Glomerular visceral epithelial cell (primary cell): ENCODE results near the gene SEC16A.
"Not testable (repeated sequence)": the region's sequence is repeated elsewhere in the genome, so short reads cannot be mapped to it uniquely, and the experiment has no call there.

Experiments
- DNase-seq: peaks from one replicate; pipeline ENCODE4 v3.0.0-alpha.2; 2016; ENCODE audit errors: extremely low spot score

SEC16A gene

DNA sequence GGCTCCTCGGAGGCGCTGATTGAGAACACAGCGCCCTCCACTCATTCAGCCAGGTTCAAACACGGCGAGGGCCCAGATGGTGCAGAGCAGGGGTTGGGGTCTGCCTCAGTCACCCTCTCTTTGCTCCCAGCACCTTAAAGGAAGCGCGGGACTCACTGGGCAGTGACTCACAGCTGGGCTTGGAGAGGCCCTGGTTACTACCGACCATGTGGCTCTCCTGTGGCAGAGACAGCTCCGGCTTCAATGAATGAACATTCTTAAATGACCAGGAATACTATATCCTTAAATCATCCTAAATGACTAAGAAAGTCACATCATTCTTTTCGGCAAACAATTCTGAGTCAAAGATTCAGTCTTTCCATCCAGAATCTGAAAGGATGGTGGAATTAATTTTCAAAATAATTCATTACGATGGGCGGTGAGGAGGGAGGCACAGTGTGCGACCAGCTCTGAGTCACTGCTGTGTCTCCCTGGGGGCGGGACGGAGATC is 41.6 kb downstream of the SEC16A start:
- no peak for DNase-seq

DNA sequence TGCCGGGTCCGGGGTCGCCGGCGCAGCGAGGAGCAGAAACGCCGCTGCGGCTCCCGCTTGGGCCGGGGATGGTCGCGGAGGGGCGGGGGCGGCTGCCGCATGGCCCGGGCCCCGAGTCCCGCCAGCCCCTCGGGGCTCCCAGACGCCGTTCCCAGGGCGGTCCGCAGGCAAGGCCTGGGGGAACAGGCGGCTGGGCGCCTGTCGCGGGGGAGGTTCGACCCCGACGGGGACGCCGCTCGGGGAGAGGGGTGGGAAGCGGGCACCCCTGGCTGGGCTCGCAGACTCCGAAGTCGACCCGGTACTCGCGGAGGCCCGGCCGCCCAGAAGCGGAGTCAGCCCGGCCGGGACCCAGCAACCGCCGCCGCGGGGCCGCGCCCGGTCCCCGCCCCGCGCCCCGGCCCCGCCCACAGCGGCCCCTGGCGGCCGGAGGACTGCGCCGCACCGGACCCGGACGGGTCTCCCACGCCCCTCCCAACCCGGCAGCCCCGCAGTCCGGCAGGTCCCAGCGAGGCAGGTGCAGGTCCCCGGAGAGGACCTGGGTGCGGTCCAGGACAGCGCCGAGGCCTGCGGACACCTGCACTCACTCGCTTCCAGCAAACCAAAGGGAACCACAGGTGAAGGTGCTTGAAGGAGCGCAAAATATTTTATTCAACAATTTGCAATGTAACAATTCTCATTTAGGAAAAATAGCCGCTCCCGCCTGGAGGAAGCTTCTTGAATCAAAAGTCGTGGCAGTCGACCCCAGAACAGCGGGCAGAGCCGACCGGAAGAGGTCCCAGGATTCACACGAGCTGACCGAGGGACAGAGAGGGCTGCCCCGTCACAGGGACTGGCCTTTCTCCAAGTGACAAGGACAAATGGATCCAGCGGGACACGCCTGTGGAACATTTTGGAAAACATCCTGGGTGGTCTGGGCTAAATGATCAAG is 43.1 kb downstream of the SEC16A start, which contains the start of gene INPP5E:
TSS of gene INPP5E (minus strand) at position 365 of the 928 bp plus-strand sequence. CDS start 426 bp downstream, outside the sequence.
- DNase-seq = peak; percentile 78

DNA sequence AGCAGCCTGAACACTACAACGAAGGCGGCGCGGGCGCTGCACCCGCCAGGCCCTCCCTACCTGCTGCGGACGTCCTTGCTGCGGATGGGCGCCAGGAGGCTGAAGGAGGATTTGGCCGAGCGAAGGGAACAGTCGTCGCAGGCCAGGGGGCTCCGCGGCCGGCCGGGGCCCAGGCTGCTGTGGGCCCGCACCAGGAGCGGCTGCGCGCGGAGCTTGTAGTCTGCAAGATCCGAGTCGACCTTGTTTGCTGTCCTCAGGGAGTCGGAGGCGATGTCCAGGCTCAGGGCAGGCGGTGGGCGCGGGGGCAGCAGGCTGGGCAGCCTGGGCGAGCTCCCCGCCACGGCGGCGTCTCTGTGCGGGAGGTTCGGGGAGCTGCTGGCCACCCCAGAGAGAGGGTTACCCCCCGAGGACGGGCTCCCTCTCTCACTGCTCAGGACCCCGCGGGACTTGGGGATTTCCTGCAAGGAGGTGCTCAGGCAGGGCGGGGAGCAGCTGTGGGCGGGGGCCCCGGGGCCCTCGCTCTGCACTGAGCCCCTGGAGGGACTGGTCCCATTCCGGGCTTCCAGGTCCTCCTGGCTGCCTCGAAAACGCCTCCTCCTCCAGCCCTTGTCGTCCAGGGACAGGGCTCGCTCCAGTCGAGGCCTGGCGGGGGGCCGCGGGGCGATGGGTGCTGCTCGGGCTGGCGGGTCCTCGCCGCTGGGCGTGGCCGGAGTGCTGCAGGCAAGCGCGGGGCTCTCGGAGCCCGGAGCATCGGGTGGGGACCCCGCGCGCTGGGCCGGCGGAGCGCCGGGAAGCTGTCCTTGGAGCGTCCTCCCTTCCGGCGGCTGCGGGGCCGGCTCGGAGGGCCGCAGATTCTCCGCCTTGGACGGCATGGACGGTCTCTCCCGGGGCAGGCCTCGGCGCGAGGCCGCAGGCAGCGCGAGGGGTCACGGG is 44.0 kb downstream of the SEC16A start:
- peak; percentile 42 for DNase-seq

DNA sequence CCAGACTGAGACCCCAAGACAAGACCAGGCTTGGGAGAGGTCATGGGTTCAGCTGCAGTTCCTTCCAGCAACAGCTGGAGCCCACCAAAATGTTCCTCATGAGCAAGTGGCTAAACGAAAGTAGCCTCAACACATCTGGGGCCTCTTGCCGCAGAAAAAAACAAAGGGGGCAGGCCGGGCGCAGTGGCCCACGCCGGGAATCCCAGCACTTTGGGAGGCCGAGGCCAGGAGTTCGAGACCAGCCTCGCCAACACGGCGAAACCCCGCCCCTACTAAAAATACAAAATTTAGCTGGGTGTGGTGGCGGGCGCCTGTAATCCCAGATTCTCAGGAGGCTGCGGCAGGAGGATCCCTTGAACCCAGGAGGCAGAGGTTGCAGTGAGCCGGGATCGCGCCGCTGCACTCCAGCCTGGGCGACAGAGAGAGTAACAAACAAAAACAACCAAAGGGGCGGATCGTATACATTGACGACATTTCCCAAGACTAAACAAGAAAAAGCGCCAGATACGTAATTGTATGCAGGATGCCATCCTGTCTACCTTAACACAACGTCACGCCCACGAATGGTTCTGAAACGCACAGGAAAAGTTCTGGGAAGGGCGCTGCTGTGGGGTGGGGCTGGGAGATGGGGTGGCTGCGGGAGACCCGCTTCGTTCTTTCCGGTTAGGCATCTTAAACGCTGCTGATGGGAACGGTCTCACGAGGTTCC is 44.8 kb downstream of the SEC16A start:
- no peak for DNase-seq

DNA sequence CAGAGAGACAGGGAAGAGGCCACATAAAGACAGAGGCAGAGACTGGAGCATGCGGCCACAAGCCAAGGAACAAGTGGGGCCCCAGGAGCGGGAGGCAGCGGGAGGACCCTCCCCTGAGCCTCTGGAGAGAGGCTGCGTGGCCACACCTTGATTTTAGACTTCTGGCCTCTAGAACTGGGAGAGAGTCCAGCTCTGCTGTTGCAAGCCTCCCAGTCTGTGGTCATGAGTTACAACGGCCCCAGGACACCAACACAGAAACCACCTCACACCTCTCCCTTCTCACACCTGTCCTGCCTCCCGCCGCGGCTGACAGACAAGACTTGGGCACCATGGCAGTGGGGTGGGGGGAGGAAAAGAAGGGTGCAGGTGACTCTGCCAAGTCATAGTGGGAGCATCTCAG is 45.4 kb downstream of the SEC16A start:
- DNase-seq = no peak

DNA sequence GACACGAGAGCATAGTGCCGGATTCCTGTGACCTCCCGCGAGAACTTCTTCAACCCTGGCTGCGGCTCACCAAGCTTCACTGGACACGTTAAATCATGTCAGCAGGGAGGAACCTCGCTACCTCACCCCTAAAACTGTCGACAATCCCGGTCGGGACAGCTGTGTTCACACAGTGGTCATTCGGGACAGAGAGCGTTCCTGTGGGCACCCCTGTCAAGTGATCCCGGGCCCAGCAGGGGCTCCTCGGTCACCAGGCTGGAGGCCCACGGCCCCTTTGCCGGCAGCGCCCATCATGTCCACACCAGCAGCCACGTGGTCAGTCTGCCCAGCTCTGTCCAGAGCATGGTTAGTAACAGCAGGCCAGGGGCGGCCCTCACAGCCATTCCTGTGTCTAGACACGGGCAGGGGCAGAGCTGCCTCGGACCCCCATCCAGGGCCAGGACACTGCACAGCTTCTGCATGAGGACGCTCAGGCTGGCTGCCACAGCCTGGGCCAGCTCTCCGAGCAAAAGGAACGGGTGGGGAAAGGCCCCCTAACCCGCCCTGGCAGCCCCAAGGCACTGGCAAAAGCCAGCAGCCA is 46.7 kb downstream of the SEC16A start:
- DNase-seq = no peak

DNA sequence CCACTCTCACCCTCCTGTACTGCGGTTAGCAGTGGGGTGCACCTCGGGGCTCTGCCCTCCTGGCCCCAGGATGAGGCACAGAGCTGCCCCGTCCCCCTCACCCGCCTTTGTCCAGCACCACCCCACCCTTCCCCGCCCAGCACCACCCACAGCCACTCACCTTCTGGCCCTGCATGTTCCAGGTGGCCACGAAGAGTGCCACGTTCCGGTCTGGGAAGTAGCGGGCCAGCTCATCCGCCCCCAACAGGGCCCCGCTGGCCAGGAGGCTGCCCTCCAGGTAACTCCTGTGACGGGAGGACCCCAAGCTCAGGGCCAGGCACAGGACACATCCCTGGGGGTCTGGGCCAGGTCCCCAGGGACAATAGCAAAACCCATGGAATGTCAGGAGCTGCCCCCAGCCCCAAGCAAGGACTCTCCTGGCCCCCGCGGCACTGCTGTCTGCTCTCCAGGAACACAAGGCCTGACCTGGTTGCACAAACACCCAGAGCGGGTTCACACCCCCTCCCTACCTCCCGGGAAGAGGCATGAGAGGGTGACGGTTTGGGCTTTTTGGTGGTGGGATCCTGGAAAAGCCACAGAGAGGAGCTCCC is 48.2 kb downstream of the SEC16A start:
- no peak for DNase-seq

DNA sequence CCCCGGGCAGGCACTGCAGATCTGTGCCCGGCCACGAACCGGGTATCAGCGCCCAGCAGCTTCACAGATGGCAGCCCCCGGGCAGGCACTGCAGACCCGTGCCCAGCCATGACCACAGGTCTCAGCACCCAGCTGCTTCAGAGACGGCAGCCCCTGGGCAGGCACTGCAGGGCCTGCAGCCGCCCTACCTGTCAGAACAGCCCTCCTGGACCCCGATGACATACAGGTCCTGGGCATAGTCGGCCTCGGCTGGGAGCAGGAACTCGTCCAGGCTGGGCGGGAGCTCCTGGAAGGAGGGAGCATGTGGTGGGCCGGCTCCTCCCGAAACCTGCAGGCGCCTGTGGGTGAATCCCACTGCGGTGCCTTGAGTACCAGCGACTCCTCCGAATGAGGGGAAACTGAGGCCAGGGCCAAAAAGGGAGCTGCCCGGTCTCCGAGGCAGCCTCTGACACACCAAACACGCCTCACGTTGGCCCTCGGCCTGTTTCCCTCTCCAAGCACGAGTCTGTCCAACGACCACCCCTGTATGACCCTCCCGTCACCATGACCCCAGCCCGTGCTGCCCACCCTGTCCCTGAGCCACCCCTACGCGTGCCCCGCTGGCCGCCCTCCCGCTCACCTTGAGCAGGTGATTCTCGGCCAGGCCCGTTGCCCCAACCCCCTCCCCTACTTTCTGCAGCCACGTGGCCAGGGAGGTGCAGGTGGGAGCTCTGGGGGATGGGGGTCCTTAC is 48.8 kb downstream of the SEC16A start:
- no peak for DNase-seq

DNA sequence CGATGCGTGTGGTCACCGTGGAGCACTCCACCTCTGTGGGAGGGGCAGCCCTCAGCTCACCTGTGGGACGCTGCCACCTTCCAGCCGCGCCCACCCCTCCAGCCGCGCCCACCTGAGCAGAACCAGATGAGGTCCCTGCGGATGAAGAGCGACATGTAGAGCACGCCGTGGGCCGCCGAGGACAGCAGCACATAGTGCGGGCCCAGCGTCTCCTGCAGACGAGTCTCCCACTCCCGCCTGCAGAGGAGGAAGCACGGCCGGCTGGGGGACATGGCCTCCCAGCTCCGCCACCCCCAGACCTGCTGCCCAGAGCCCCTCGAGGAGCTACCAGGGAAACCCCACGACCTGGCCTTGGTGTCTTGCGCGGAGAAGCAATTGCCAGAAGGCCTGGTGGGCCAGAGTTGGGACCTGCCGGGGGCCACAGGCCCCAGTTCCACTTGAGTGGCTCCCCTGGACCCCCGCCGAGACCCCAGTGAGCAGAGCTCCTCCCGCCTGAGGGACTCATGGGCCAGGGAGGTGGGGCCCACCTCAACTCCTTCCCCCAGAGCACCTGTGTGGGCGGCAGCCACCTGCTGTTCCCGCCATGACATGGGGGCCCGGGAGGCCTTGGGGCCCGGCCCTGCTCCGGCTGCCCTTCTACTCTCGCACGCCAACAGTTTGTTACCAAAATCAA is 49.7 kb downstream of the SEC16A start:
- no peak for DNase-seq

DNA sequence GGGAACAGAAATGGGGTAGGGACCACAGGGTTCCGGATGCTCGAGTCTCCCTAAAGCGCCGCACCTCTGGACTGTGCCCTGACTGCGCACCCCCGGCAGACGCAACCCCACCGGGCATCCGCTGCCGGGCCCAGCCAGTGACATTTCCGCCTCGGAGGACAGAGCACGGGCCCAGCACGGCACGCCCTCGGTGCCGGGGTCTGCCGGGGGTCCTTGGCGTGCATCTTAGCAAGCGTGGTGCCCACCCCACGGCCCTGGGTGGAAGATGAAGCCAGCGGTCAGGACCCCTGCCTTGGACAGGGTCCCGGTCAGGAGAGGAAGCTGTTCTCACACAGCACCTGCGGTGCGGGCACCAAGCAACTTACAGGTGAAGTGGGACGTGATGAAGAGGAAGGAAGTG is 50.2 kb downstream of the SEC16A start:
- no peak for DNase-seq

DNA sequence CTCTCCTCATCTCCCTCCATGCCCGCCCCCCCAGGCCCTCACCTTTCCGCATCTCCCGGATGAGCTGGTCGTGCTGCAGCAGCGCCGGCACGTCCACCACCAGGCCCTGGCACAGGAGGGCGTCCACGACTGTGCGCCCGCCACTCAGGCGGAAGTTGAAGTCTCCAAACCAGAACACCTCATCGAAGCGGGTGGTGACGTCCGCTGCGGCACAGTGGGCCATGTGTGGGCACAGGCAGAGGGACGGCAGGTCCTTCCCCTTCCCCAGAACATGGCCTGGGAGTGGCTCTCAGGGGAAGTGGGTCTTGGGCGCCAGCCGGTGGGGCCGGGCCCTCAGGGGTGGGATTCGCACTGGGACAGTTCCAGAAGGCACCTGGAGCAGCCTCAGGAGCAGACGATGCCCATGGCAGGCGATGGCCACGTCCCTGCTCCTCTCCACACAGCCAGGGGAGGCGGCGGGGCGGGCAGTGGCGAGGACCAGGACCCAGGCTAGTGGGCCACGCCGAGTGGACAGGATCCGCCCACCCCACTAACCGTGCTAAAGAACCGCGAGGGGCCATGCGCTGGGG is 51.0 kb downstream of the SEC16A start:
- no peak for DNase-seq

DNA sequence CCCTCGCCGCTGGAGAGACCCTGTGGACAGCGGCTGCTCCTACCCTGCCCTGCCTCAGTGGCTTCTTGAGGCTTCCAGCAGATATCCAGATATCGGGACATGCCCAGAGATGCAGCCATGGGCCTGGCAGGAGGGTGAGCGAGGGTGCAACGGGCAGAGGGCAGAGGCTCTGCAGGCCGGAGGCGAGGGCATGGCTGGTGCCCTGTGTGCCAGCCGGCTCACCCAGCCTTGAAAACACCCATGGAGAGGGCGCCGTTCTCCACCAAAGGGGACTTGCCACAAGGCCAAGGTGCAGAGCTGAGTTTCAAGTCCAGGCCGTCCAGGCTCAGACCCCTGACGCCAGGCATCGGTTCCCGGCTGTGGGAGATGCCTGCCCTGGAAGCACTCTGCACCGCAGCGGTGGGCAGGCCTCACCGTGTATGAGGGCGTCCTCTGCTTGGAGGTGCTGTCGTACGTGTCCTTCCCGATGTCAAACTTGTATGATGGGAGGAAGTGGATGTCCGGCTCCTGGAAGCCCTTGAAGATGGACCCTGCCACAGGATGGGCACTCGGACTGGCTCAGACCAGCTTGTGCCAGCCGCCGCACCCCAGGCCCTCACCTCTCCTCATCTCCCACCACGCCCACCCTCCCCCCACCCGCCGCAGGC is 52.1 kb downstream of the SEC16A start:
- no peak for DNase-seq

DNA sequence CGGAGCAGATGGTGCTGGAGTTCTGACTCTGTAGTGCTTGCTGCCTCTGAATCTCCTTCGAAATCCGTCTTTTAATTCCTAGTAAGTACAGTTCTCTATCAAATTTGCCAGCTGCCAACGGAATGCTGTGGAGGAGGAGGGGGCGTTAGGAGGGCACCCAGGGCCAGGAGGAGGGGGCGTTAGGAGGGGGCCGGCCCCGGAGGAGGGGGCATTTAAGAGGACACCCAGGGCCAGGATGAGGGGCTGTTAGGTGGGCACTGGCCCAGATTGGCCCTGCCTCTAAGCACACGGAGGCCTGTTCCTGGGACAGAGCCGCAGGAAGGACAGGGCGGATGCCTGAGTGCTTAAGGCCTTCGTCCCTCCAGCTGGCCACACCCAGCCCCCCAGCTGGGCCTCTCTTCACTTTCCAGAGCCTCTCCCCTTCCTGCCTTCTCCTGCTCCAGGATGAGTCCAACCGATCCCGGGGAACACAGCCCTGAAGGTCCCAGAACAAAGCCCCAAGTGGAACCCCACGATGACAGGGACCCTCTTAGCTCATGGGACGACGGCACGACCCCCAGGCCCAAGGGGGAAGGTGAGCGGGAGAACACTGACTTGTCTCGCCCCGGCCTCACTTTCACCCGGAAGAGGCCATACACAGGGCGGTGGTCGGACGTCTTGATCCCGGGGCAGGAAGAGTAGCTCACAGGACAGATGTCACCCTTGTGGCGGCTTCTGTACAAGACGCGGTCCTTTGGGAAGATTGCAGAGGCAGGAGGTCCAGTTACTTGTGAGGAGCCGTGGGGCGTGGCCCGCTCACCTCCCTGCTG is 53.0 kb downstream of the SEC16A start:
- no peak for DNase-seq

DNA sequence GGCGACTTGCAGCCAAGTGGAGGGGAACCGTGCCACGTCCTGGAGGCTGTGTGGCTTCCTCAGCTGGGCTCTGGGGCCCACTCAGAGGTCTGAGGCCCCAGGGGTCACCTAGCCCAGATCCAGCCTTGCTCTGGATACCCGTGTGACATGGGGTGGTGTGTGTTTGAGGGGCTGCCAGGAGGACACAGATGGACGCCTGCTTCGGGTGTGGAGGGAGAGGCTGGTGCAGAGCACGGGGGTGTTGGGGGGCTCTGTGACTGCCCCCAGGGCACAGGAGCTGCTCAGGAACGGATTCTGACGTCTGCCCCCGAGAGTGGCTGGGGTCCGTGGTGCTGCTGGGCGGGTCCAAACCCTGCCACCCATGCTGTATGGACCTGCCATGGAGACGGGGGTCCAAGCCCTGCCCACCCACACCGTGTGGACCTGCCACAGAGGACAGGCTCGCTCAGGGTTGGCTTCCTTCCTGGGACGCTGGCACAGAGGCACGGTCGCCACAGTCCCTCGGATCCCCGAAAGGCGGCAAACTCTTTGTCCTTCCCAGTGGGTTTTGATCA is 53.7 kb downstream of the SEC16A start:
- DNase-seq = no peak

DNA sequence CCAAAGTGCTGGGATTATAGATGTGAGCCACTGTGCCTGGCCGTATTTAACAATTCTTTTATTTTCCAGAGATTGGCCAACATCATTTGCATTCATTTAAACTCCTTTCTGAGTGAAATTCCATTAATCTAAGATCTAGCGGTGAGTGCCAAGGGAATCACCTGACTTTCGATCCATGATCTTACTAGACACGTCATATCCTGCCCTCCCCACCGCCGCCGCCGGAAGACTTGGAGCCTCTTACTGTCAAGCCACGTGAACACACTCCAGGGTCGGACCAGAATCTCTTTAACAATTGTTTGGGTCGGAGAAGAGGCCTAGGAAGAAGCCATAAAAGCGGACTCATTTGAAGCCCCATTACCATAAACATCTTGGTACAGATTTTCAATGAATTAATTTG is 56.1 kb downstream of the SEC16A start:
- DNase-seq = no peak

DNA sequence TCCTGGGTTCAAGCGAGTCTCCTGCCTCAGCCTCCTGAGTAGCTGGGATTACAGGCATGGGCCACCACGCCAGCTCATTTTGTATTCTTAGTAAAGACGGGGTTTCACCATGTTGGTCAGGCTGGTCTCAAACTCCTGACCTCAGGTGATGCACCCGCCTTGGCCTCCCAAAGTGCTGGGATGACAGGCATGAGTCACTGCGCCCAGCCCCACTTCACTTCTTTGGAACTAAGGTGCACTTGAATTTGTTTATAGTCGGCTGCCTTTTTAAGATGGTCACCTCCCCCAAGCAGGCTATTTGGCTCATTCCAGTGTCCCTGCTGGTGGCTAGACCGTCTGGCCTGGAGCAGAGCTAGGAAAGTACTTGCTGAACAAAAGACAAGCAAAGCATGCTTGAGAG is 57.5 kb downstream of the SEC16A start:
- DNase-seq = not testable (repeated sequence)

DNA sequence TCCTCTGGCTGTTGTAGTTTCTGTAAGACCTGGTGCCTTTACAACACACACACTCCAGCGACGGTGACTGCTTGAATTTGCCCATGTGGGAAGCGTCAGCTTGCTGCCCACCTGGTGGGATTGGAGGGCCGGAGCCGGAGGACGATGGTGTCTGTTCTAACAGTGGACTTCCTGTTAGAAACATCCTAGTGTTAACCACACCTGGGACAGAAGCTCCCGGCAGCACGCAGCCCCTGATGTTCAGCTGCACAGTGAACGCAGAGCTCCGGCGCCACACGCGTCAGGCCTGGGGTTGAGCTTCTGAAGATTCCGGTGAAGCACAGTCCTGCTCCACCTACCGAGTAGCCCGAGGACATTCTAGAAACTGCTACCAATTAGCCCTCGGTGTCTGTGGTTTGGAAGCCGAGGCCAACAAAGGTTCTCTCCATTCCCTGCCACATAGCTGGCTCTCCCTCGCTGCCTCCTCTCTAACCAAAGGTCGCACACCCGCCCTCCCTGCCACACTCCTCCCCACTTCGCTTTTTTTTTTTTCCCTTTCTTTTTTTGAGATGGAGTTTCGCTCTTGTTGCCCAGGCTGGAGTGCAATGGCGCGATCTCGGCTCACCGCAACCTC is 58.0 kb downstream of the SEC16A start:
- DNase-seq = no peak
